Measurements from ENCODE around the gene ECT2. TPM values are rescaled to one million over a fixed set of nuclear protein-coding genes. Genes with fewer than 3 reads are reported as not detected.
A peak's percentile ranks its signal among the peaks of the same experiment; 100 is the strongest.
"Not testable (repeated sequence)": the region's sequence is repeated elsewhere in the genome, so short reads cannot be mapped to it uniquely, and the experiment has no call there.

The ECT2 gene
- polyA plus RNA-seq, 1 donor (not counting 4 experiments of a cell fraction or from before 2014, with no cell fraction given): 34.2 TPM

- H3K79me2 ChIP-seq (ENCODE audit: control insufficient read depth, insufficient read depth, low read length): peaks cover 53% of the 10 kb centered on the region
- dilution Hi-C loops (cut with MboI; ENCODE audit: extremely low pct_ligation_motif_present, low sequenced_read_pairs): no loop called here
- H3K9ac ChIP-seq (ENCODE audit: control insufficient read depth, extremely low read depth, insufficient read depth, low read length): no peak overlapping the region
- no peaks in the 10 kb centered on the region for H3K27me3 ChIP-seq (ENCODE audit: control insufficient read depth, extremely low read depth, insufficient read depth, low read length)
- H3K27ac ChIP-seq (ENCODE audit: control insufficient read depth, insufficient read depth, low read length): no peak overlapping the region
- H4K20me1 ChIP-seq (ENCODE audit: control insufficient read depth, extremely low read depth, insufficient read depth, low read length): no peaks in the 10 kb centered on the region
- peaks cover 3 to 11% of the 10 kb centered on the region in 2 experiments for H3K36me3 ChIP-seq (ENCODE audit: control insufficient read depth in 2 of 2, extremely low read depth in 1 of 2, insufficient read depth in 2 of 2, low read length in 2 of 2)
- H3K4me1 ChIP-seq (ENCODE audit: control insufficient read depth, extremely low read depth, insufficient read depth, low read length): peaks cover 37% of the 10 kb centered on the region
- H3K4me2 ChIP-seq (ENCODE audit: control insufficient read depth, extremely low read depth, insufficient read depth, low read depth, low read length): peak overlapping the region; percentile 14
- H3K9me1 ChIP-seq (ENCODE audit: control insufficient read depth, extremely low read depth, insufficient read depth, low read length): no peaks in the 10 kb centered on the region
- no peak overlapping the region for H2AFZ ChIP-seq (ENCODE audit: control insufficient read depth, low read length)
- H3K9me3 ChIP-seq (ENCODE audit: control insufficient read depth, low read depth, low read length): no peaks in the 10 kb centered on the region
- TF ChIP-seq EZH2 (IDR thresholded peaks at IDR 0.05; ENCODE audit: low read length): no peak
- TF ChIP-seq, protein P1, sequence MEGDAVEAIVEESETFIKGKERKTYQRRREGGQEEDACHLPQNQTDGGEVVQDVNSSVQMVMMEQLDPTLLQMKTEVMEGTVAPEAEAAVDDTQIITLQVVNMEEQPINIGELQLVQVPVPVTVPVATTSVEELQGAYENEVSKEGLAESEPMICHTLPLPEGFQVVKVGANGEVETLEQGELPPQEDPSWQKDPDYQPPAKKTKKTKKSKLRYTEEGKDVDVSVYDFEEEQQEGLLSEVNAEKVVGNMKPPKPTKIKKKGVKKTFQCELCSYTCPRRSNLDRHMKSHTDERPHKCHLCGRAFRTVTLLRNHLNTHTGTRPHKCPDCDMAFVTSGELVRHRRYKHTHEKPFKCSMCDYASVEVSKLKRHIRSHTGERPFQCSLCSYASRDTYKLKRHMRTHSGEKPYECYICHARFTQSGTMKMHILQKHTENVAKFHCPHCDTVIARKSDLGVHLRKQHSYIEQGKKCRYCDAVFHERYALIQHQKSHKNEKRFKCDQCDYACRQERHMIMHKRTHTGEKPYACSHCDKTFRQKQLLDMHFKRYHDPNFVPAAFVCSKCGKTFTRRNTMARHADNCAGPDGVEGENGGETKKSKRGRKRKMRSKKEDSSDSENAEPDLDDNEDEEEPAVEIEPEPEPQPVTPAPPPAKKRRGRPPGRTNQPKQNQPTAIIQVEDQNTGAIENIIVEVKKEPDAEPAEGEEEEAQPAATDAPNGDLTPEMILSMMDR (optimal IDR thresholded peaks at IDR 0.05 in 1 of 3, IDR thresholded peaks at IDR 0.05 in 1 of 3, conservative IDR thresholded peaks at IDR 0.05 in 1 of 3; ENCODE audit: extremely low read depth in 1 of 3, insufficient read depth in 2 of 3, low read length in 3 of 3): no peak
- no peak overlapping the region for H3K4me3 ChIP-seq (ENCODE audit: control insufficient read depth in 2 of 3, extremely low read depth in 1 of 3, insufficient read depth in 2 of 3, low read depth in 1 of 3, low read length in 3 of 3)
- DNase-seq (ENCODE audit: low read depth, low spot score) (no peak), FAIRE-seq (no peak)
Measured at GRCh38 chr3:172753125-172753524, 2.6 kb downstream of the ECT2 start.

DNA sequence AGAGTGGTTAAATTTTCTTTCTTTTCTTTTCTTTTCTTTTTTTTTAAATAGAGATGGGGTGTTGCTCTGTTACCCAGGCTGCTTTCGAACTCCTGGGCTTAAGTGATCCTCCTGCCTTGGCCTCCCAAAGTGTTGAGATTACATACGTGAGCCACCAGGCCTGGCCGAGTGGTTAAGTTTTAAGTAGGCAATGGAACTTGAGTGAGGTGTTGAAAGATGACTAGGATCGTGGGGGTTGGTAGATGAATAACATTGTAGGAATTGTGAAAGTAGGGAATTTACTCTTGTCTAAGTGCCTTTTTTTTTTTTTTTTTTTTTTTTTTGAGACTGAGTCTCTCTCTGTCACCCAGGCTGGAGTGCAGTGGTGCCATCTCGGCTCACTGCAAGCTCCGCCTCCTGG is 9.9 kb downstream of the ECT2 start:
- dilution Hi-C loops (cut with MboI; ENCODE audit: extremely low pct_ligation_motif_present, low sequenced_read_pairs); FAIRE-seq; H3K79me2 ChIP-seq (ENCODE audit: control insufficient read depth, insufficient read depth, low read length); H4K20me1 ChIP-seq (ENCODE audit: control insufficient read depth, extremely low read depth, insufficient read depth, low read length); H3K9me3 ChIP-seq (ENCODE audit: control insufficient read depth, low read depth, low read length); H3K4me2 ChIP-seq (ENCODE audit: control insufficient read depth, extremely low read depth, insufficient read depth, low read depth, low read length); DNase-seq (ENCODE audit: low read depth, low spot score); H3K9me1 ChIP-seq (ENCODE audit: control insufficient read depth, extremely low read depth, insufficient read depth, low read length); H3K9ac ChIP-seq (ENCODE audit: control insufficient read depth, extremely low read depth, insufficient read depth, low read length); H3K4me3 ChIP-seq (ENCODE audit: control insufficient read depth in 2 of 3, extremely low read depth in 1 of 3, insufficient read depth in 2 of 3, low read depth in 1 of 3, low read length in 3 of 3); H2AFZ ChIP-seq (ENCODE audit: control insufficient read depth, low read length); H3K27me3 ChIP-seq (ENCODE audit: control insufficient read depth, extremely low read depth, insufficient read depth, low read length); H3K27ac ChIP-seq (ENCODE audit: control insufficient read depth, insufficient read depth, low read length); H3K4me1 ChIP-seq (ENCODE audit: control insufficient read depth, extremely low read depth, insufficient read depth, low read length): not testable (repeated sequence)
- peaks cover 7 to 20% of the 10 kb centered on the region in 2 experiments for H3K36me3 ChIP-seq (ENCODE audit: control insufficient read depth in 2 of 2, extremely low read depth in 1 of 2, insufficient read depth in 2 of 2, low read length in 2 of 2)

- no peak overlapping the region for H3K9ac ChIP-seq (ENCODE audit: control insufficient read depth, extremely low read depth, insufficient read depth, low read length)
- no peaks in the 10 kb centered on the region for H3K9me3 ChIP-seq (ENCODE audit: control insufficient read depth, low read depth, low read length)
- H3K9me1 ChIP-seq (ENCODE audit: control insufficient read depth, extremely low read depth, insufficient read depth, low read length): no peaks in the 10 kb centered on the region
- no peak overlapping the region for H3K4me3 ChIP-seq (ENCODE audit: control insufficient read depth in 2 of 3, extremely low read depth in 1 of 3, insufficient read depth in 2 of 3, low read depth in 1 of 3, low read length in 3 of 3)
- dilution Hi-C loops (cut with MboI; ENCODE audit: extremely low pct_ligation_motif_present, low sequenced_read_pairs): no loop called here
- H3K27ac ChIP-seq (ENCODE audit: control insufficient read depth, insufficient read depth, low read length): no peak overlapping the region
- no peak for FAIRE-seq
- no peaks in the 10 kb centered on the region for H3K27me3 ChIP-seq (ENCODE audit: control insufficient read depth, extremely low read depth, insufficient read depth, low read length)
- H2AFZ ChIP-seq (ENCODE audit: control insufficient read depth, low read length): no peak overlapping the region
- H3K4me2 ChIP-seq (ENCODE audit: control insufficient read depth, extremely low read depth, insufficient read depth, low read depth, low read length): no peak overlapping the region
- TF ChIP-seq, protein P1 (optimal IDR thresholded peaks at IDR 0.05 in 1 of 3, IDR thresholded peaks at IDR 0.05 in 1 of 3, conservative IDR thresholded peaks at IDR 0.05 in 1 of 3; ENCODE audit: extremely low read depth in 1 of 3, insufficient read depth in 2 of 3, low read length in 3 of 3): no peak
- TF ChIP-seq EZH2 (IDR thresholded peaks at IDR 0.05; ENCODE audit: low read length): no peak
- DNase-seq (ENCODE audit: low read depth, low spot score): no peak
- H4K20me1 ChIP-seq (ENCODE audit: control insufficient read depth, extremely low read depth, insufficient read depth, low read length): no peaks in the 10 kb centered on the region
- H3K36me3 ChIP-seq (ENCODE audit: control insufficient read depth in 2 of 2, extremely low read depth in 1 of 2, insufficient read depth in 2 of 2, low read length in 2 of 2): peaks cover 3 to 14% of the 10 kb centered on the region in 2 experiments
- no peaks in the 10 kb centered on the region for H3K4me1 ChIP-seq (ENCODE audit: control insufficient read depth, extremely low read depth, insufficient read depth, low read length)
- no peaks in the 10 kb centered on the region for H3K79me2 ChIP-seq (ENCODE audit: control insufficient read depth, insufficient read depth, low read length)
Measured at GRCh38 chr3:172766241-172766640, 15.7 kb downstream of the ECT2 start.

Data from keratinocyte (primary cell).